DOHH2 (cell line): Measurements from ENCODE around the gene ANKMY1.

Experiments
- H3F3A ChIP-seq: fragments of 200-600 bp; sonication (generic), shearing (Covaris generic); 2 replicates; pipeline ENCODE4 v1.6.0; 2016; ENCODE audit warnings: antibody characterized with exemption, mild to moderate bottlenecking; ENCODE audit not compliant: control insufficient read depth, insufficient read depth
- H3K27ac ChIP-seq: fragments of 200-600 bp; sonication (generic); 2 replicates; pipeline ENCODE4 v1.5.1; 2014; ENCODE audit warnings: low read depth, mild to moderate bottlenecking, low read length, moderate library complexity
- H3K27me3 ChIP-seq: fragments of 200-600 bp; sonication (generic); 2 replicates; pipeline ENCODE4 v1.6.1; 2014; ENCODE audit warnings: mild to moderate bottlenecking, low read length, mixed read lengths; ENCODE audit not compliant: control insufficient read depth
- H3K36me3 ChIP-seq: fragments of 200-600 bp; sonication (generic); 2 replicates; pipeline ENCODE4 v1.6.1; 2014; ENCODE audit warnings: mild to moderate bottlenecking, low read length, moderate library complexity, mixed read lengths; ENCODE audit not compliant: control insufficient read depth
- H3K4me1 ChIP-seq: fragments of 200-600 bp; sonication (generic); 2 replicates; pipeline ENCODE4 v1.6.1; 2014; ENCODE audit warnings: mild to moderate bottlenecking, low read length, mixed read lengths; ENCODE audit not compliant: control insufficient read depth
- H3K4me2 ChIP-seq: fragments of 200-600 bp; sonication (generic); 2 replicates; pipeline ENCODE4 v1.6.0; 2014; ENCODE audit warnings: mild to moderate bottlenecking, low read length, moderate library complexity
- H3K4me3 ChIP-seq: fragments of 200-600 bp; sonication (generic); 2 replicates; pipeline ENCODE4 v1.5.1; 2014; ENCODE audit warnings: mild to moderate bottlenecking, low read length, mixed read lengths
- H3K79me2 ChIP-seq: fragments of 200-600 bp; sonication (generic); 2 replicates; pipeline ENCODE4 v1.6.1; 2014; ENCODE audit warnings: mild to moderate bottlenecking, low read length, mixed read lengths; ENCODE audit not compliant: control insufficient read depth
- H3K9me2 ChIP-seq: fragments of 200-600 bp; sonication (generic); replicated peaks from 2 replicates; pipeline ENCODE4 v1.6.1; 2014; ENCODE audit warnings: mild to moderate bottlenecking, low read length, mixed read lengths; ENCODE audit not compliant: control insufficient read depth
- H3K9me3 ChIP-seq: fragments of 200-600 bp; sonication (generic); 2 replicates; pipeline ENCODE4 v1.6.1; 2014; ENCODE audit warnings: antibody characterized with exemption, low read length, mixed read lengths; ENCODE audit not compliant: control insufficient read depth, insufficient read depth
- H4K20me1 ChIP-seq: fragments of 200-600 bp; sonication (generic); 2 replicates; pipeline ENCODE4 v1.6.0; 2014; ENCODE audit warnings: low read depth, mild to moderate bottlenecking, antibody characterized with exemption, low read length, moderate library complexity; ENCODE audit not compliant: control insufficient read depth, insufficient read depth
- EZH2phosphoT487 ChIP-seq: fragments of 200-600 bp; sonication (generic); IDR thresholded peaks from 2 replicates; pipeline ENCODE4 v1.6.1; 2017; ENCODE audit warnings: borderline replicate concordance, mild to moderate bottlenecking, antibody characterized with exemption, low read length, moderate library complexity, mixed read lengths
- TF ChIP-seq, protein P1 (sequence below): fragments of 200-600 bp; sonication (generic); IDR thresholded peaks from one replicate; pipeline ENCODE4 v1.5.1; 2014; ENCODE audit warnings: antibody characterized with exemption, mild to moderate bottlenecking, low read depth, low read length; ENCODE audit not compliant: poor library complexity, severe bottlenecking

ANKMY1 gene

GRCh38 chr2:240448387-240449274 lies 109.2 kb downstream of the ANKMY1 start:
- no peak overlapping the region for H3K4me3 ChIP-seq
- no peak overlapping the region for H3K27ac ChIP-seq
- no peaks in the 10 kb centered on the region for H4K20me1 ChIP-seq

GRCh38 chr2:240447934-240448333 lies 109.9 kb downstream of the ANKMY1 start:
- no peaks in the 10 kb centered on the region for H4K20me1 ChIP-seq
- no peaks in the 10 kb centered on the region for H3K9me3 ChIP-seq
- H3K27ac ChIP-seq, result no peak overlapping the region
- no peak for TF ChIP-seq EZH2phosphoT487
- TF ChIP-seq, protein P1, sequence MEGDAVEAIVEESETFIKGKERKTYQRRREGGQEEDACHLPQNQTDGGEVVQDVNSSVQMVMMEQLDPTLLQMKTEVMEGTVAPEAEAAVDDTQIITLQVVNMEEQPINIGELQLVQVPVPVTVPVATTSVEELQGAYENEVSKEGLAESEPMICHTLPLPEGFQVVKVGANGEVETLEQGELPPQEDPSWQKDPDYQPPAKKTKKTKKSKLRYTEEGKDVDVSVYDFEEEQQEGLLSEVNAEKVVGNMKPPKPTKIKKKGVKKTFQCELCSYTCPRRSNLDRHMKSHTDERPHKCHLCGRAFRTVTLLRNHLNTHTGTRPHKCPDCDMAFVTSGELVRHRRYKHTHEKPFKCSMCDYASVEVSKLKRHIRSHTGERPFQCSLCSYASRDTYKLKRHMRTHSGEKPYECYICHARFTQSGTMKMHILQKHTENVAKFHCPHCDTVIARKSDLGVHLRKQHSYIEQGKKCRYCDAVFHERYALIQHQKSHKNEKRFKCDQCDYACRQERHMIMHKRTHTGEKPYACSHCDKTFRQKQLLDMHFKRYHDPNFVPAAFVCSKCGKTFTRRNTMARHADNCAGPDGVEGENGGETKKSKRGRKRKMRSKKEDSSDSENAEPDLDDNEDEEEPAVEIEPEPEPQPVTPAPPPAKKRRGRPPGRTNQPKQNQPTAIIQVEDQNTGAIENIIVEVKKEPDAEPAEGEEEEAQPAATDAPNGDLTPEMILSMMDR, result no peak
- no peaks in the 10 kb centered on the region for H3K36me3 ChIP-seq
- peaks cover 10% of the 10 kb centered on the region for H3K27me3 ChIP-seq
- H3K4me1 ChIP-seq, result no peaks in the 10 kb centered on the region
- no peaks in the 10 kb centered on the region for H3K9me2 ChIP-seq
- no peaks in the 10 kb centered on the region for H3F3A ChIP-seq
- H3K4me2 ChIP-seq, result no peak overlapping the region
- no peaks in the 10 kb centered on the region for H3K79me2 ChIP-seq
- no peak overlapping the region for H3K4me3 ChIP-seq

More at GRCh38 chr2:240448387-240449274, 109.2 kb downstream of the ANKMY1 start:
- TF ChIP-seq EZH2phosphoT487, result no peak
- TF ChIP-seq, protein P1, result no peak
- H3K79me2 ChIP-seq, result no peaks in the 10 kb centered on the region
- no peak overlapping the region for H3K4me2 ChIP-seq
- H3K9me2 ChIP-seq, result no peaks in the 10 kb centered on the region
- H3K9me3 ChIP-seq, result no peaks in the 10 kb centered on the region
- peaks cover 10% of the 10 kb centered on the region for H3K27me3 ChIP-seq
- no peaks in the 10 kb centered on the region for H3K36me3 ChIP-seq
- no peaks in the 10 kb centered on the region for H3K4me1 ChIP-seq
- H3F3A ChIP-seq, result no peaks in the 10 kb centered on the region

DNA sequence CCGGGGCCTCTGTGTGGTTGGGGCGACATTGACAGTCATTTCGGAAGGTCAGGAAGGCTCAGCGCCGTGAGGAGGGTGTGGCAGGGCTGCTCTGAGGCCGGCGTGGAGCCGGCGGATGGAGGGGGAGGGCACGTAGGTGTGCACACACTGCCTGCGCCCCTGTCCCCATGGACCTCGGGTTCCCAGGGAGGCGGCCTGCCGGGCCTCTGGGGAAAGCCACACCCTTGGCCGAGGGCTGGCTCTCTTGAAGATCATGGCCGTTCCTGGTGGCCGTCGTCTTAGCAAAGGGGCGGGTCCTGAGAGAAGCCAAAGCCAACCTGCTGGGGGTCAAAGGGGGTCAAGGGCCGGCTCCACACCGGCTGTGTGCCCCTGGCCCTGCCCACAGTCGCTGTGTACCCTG lies 110.5 kb downstream of the ANKMY1 start:
- Histone ChIP-seq H3K4me1 (no peaks in the 10 kb centered on the region), H3K27ac (no peak overlapping the region), H3F3A (no peaks in the 10 kb centered on the region), H3K79me2 (no peaks in the 10 kb centered on the region), H3K36me3 (no peaks in the 10 kb centered on the region), H3K9me3 (no peaks in the 10 kb centered on the region), H3K4me2 (no peak overlapping the region), H3K9me2 (no peaks in the 10 kb centered on the region), H3K27me3 (peaks cover 9% of the 10 kb centered on the region), H3K4me3 (no peak overlapping the region), H4K20me1 (no peaks in the 10 kb centered on the region)
- no peak for TF ChIP-seq EZH2phosphoT487
- TF ChIP-seq, protein P1, result no peak
